Stimulated activated CD4-positive, alpha-beta T cell treated with anti-CD3 and anti-CD28 coated beads, Interleukin-2, amount 100 ng/mL, for 24 hours (primary cell): ENCODE measurements around the gene MYH7.

Experiments used
- DNase-seq, 2 donors: peaks; one replicate each; pipeline ENCODE4 v3.0.0-alpha.2; 2020

Gene MYH7

GRCh38 chr14:23365732-23366425, 69.6 kb downstream of the MYH7 start:
- DNase-seq, result no peak

GRCh38 chr14:23365036-23365731, 70.3 kb downstream of the MYH7 start, which contains the start of gene EFS:
Gene EFS (minus strand): TSS chr14:23365172. CDS start chr14:23365025, 147 bp downstream.
- DNase-seq, result no peak

GRCh38 chr14:23364164-23365035, 71.1 kb downstream of the MYH7 start:
- DNase-seq, result no peak
